Suppressor macrophage treated with lipopolysaccharide for 1 hour (primary cell): ENCODE data around the gene ADGRL1.
"Not testable (repeated sequence)": the region's sequence is repeated elsewhere in the genome, so short reads cannot be mapped to it uniquely, and the experiment has no call there.

ENCODE experiments used
- DNase-seq, 3 donors: peaks; one replicate each; pipeline ENCODE4 v3.0.0-alpha.2; 2020 to 2022

Gene ADGRL1

GRCh38 chr19:14205452-14206287 lies at the start of gene ADGRL1:
Gene ADGRL1 (minus strand): TSS chr19:14206169. CDS start chr19:14183602, 22,567 bp downstream.
- peak in 1 of 3 donors; percentile 27 for DNase-seq

GRCh38 chr19:14255316-14255715 lies 49.3 kb upstream of the ADGRL1 start:
- DNase-seq = not testable (repeated sequence)

DNA sequence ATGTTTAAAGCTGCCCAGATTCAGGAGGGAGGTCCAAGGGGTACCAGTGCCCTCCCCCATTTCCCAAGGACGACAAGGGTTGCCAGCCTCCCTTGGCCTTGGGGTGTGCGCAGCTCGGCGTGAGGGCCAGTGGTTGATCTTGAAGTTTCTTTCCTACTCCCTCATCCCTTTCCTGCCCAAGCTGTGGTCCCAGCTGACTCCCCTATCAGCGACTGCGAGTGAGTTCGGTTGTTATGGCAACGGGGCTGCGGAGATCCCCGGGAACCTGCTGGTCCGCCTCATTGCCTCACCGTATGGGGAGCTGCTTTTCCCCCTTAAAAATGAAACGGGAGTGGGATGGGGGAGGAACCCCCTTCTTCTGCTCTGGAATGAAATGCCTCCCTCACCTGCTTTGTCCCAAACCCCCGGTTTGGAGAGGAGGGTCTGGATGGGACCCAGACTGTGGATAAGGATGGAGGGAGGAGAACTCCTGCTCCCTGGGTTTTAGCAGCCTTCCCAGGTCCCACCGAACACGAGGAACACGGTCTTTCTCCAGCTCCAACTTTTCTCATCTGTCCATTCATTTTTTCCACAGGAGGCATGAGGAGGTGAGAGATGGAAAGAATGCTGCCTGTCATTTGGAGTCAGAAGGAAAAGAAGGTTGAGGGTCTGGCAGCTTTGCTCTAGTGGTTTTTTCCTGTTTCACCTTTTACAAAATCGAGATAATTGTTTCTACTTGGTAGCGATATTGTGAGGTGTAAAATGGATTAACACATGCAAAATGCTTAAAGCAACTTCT lies 48.0 kb upstream of the ADGRL1 start:
- peak in 2 of 3 donors; percentile 41 to 49 for DNase-seq

DNA sequence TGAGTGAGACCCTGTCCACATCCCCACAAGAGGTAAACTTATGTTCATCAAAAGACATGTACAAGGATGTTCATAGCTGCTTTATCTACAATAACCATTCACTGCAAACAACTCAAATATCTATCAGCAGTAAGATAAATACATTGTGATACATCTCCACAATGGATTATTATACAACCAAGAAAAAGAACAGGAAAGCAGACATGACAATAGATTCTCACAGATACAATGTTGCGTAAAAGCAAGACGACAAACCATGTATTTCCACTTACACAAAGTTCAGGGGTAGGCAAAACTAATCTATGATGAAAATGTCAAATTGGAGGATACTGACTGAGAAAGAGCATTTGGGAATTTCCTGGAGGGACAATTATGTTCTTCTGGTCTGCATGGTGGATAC lies 46.2 kb upstream of the ADGRL1 start:
- DNase-seq = not testable (repeated sequence)

DNA sequence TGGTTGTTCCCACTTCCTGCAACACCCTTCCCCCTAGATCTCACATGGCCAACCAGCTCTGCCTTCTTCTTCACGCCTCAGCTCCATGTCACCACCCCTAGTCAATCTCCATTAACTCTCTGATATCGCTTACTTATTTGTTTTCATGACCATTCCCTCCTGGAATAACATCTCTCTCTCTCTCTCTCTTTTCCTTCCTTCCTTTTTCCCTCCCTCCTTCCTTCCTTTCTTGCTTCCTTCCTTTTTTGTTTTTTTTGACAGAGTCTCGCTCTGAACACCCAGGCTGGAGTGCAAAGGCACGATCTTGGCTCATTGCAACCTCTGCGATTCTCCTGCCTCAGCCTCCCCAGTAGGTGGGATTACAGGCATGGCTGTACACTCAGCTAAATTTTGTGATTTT lies 44.9 kb upstream of the ADGRL1 start:
- no peak for DNase-seq

- DNase-seq = not testable (repeated sequence)
Observed at GRCh38 chr19:14250315-14250714, 44.3 kb upstream of the ADGRL1 start.

- DNase-seq = not testable (repeated sequence)
Observed at GRCh38 chr19:14249891-14250290, 43.9 kb upstream of the ADGRL1 start.

DNA sequence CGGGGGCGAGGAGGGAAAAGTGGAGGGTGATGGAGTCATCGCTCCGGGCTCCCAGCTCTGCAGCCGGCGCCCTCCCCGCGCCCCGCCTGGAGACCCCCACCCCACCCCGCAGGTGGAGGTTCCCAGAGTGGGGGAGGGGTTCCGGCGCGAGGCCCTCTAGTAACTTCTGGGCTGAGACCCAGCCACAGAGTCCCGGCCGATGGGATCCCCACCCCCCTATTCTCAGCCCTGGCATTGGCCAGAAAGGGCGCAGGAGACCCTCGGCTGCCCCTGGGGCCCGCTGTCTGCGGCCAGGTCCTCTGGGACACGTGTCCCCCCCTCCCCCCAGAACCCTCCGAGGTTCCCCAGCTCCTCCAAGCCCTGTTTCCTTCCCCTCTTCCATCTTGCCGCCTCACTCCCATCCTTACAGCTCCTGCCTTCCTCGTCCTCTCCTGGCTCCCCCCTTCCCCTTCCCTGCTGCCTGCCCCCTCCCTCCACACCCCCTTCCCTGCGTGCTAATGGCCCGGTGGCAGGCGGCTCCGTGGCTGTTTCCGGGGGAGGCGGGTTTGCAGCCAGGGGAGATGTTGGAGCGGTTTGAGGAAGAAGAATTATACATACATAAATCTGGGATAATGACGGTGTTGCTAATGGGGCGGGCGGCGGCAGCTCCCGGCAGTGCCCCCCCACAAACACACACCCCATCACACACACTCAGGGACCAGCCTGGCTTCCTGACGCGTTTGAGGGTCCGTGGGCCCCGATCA lies 43.2 kb upstream of the ADGRL1 start:
- peak in 2 of 3 donors; percentile 24 to 34 for DNase-seq

DNA sequence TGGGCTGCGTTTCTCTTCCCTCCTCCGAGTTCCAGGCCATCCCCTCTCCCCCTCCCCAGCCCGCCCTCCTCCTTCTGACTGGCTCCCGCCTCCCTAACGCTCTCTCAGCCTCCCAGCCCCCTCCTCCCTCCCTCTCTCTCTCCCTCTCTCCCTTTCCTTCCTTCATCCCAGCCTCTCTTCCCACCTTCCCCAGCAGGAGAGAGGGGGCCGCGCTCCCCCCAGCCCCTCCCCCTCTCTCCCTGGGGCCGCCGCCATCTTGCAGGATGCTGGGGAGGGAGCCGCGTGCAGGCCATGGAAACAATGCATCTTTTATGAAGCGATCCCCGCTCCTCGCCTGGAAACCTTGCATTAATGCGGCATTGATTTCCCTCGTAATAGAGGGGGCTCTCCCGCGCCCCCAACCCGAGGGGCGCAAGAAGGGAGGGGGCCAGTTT lies 42.6 kb upstream of the ADGRL1 start:
- no peak for DNase-seq

- not testable (repeated sequence) for DNase-seq
Observed at GRCh38 chr19:14247548-14248471, 41.8 kb upstream of the ADGRL1 start.

DNA sequence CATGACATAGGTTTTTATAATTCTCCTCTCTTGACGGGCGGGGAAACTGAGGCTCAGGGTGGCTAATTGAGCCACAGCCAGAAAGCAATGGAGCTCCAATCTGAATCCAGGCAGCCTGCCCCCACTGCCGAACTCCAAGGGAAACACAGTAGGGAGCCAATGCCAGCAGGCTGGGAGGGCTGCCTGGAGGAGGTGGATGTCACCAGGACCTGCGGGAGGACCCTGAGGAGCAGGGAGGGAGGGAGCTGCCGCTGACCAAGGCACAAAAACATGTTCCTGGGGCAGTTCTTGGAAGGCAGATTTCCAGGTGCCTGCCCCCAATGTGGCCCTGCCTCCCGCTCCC lies 41.2 kb upstream of the ADGRL1 start:
- not testable (repeated sequence) for DNase-seq

- not testable (repeated sequence) for DNase-seq
Observed at GRCh38 chr19:14244393-14244792, 38.4 kb upstream of the ADGRL1 start.

DNA sequence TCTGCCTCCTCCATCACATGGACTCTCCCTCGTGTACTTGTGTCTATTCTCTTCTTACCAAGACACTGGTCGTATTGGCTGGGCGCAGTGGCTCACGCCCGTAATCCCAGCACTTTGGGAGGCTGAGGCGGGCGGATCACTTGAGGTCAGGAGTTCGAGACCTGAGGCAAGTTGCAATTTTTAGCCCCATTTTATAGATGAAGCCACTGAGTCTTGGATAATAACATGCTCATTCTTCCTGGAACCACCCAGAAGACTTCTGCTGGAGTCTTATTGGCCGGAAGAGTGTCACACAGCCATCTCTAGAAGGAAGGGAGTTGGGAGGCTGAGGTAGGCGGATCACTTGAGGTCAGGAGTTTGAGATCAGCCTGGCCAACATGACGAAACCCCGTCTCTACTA lies 37.7 kb upstream of the ADGRL1 start:
- DNase-seq = not testable (repeated sequence)

GRCh38 chr19:14237014-14237941 lies 31.3 kb upstream of the ADGRL1 start:
- DNase-seq = no peak

- not testable (repeated sequence) for DNase-seq
Observed at GRCh38 chr19:14232945-14233344, 27.0 kb upstream of the ADGRL1 start.

DNA sequence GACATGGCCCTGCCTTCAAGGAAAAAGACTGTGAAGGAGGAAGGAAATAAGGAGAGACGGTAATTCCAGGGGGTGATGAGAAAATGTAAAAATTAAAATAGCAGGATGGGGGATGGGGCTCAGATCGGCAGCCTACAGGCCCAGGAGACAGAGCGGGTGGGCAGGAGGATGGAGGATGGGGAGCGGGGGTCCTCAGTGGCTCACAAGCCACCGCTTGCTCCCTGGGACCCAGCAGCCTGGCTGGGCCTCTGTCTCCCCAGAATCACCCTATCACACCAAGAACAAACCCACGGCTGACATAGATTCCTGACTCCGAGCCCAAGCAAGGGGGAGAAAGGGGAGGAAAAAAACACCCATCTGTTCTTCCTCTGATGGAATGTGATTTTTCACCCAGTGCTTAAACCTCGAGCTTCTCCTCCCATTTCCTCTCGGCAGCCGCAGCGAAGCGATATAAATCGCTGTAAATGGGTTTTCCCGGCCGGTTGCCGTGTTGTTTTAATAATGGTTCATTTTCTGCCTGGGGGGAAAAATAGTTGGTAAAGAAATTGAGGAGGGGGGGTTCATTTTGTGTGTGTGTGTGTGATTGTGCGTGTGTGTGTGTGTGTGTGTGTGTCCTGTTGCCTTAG lies 22.6 kb upstream of the ADGRL1 start:
- not testable (repeated sequence) for DNase-seq

DNA sequence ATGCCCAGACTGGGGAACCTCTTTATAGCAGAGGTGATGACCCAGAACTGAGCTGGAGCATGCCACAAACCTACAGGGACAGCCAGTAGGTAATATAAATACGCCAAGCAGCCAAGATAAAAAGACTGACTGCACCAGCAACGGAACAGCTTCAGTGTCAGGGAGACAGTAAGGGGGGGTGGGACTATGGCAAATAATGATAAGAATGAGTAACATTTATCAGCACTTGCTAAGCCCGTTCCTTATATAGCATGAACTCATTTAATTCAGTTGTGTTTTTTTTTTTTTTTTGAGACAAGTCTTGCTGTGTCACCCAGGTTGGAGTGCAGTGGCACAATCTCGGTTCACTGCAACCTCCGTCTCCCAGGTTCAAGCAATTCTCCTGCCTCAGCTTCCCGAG lies 20.5 kb upstream of the ADGRL1 start:
- not testable (repeated sequence) for DNase-seq

DNA sequence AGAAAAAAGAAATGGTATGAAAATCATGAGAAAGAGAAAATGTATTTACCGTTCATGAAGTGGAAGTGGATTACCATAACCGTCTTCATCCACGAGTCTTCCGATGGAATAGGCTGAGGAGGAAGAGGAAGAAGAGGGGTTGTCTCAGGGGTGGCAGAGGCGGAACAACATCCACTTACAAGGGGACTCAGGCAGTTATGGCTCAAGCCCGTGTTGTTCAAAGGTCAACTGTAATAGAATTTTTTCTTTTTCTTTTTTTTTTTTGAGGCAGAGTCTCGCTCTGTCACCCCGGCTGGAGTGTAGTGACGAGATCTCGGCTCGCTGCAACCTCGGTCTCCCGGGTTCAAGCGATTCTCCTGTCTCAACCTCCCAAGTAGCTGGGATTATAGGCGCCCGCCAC lies 16.9 kb upstream of the ADGRL1 start:
- DNase-seq = no peak

DNA sequence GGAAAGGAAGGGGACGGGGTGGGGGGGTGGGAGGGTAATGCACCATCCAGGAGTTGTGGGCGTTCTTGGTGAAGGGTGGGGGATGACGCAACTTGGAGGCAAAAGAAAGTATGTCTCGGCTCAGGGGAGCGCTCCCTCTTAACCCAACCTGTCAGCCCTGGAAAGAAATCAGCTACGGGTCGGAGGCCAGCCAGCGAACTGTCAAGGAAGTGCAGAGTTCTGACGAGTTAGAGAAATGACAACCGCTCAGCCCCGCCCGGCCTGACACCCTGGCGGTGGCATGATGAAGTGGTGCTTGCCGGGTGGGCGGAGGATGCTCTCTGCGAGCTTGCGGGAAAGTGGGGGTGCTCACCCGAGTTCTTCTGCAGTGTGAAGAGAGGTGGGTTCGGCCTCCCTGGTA lies 15.4 kb upstream of the ADGRL1 start:
- DNase-seq = peak; percentile 68 to 86 (median 74)

- peak in 2 of 3 donors; percentile 17 to 25 for DNase-seq
Observed at GRCh38 chr19:14218620-14219330, 12.8 kb upstream of the ADGRL1 start.
